ENCODE data around the gene RNASE8.
A peak's percentile ranks its signal among the peaks of the same experiment; 100 is the strongest.
"Not testable (repeated sequence)": the region's sequence is repeated elsewhere in the genome, so short reads cannot be mapped to it uniquely, and the experiment has no call there.

The RNASE8 gene

GRCh38 chr14:21057803-21058675 is at the start of gene RNASE8:
Gene RNASE8, plus strand, starts transcription at chr14:21057822. Its CDS starts 71 bp downstream, at chr14:21057893.
- DNase-seq = peak; percentile 19

- not testable (repeated sequence) for DNase-seq
Measured at GRCh38 chr14:21009721-21010120, 47.9 kb upstream of the RNASE8 start.

- no peak for DNase-seq
Measured at GRCh38 chr14:21011136-21011535, 46.5 kb upstream of the RNASE8 start.

GRCh38 chr14:21014761-21015190 is 42.8 kb upstream of the RNASE8 start:
- peak; percentile 77 for DNase-seq

- DNase-seq = no peak
Measured at GRCh38 chr14:21015312-21015711, 42.3 kb upstream of the RNASE8 start.

GRCh38 chr14:21016413-21017190 is 41.0 kb upstream of the RNASE8 start:
- no peak for DNase-seq

- no peak for DNase-seq
Measured at GRCh38 chr14:21017528-21018245, 39.9 kb upstream of the RNASE8 start.

- DNase-seq = no peak
Measured at GRCh38 chr14:21018286-21018685, 39.3 kb upstream of the RNASE8 start.

- no peak for DNase-seq
Measured at GRCh38 chr14:21018781-21019180, 38.8 kb upstream of the RNASE8 start.

GRCh38 chr14:21019366-21019765 is 38.3 kb upstream of the RNASE8 start:
- DNase-seq = peak; percentile 70

GRCh38 chr14:21020977-21021545 is 36.6 kb upstream of the RNASE8 start:
- no peak for DNase-seq

- DNase-seq = no peak
Measured at GRCh38 chr14:21022686-21023085, 34.9 kb upstream of the RNASE8 start.

- DNase-seq = no peak
Measured at GRCh38 chr14:21023174-21023573, 34.4 kb upstream of the RNASE8 start.

GRCh38 chr14:21023817-21024584 is 33.6 kb upstream of the RNASE8 start:
- no peak for DNase-seq

GRCh38 chr14:21024585-21025370 is 32.8 kb upstream of the RNASE8 start, which contains the start of gene NDRG2:
Gene NDRG2, minus strand, starts transcription at chr14:21025061. Its CDS starts 1,746 bp downstream, at chr14:21023315.
- peak; percentile 36 for DNase-seq

GRCh38 chr14:21025371-21026273 is 32.0 kb upstream of the RNASE8 start:
- DNase-seq = no peak

GRCh38 chr14:21026274-21026987 is 31.2 kb upstream of the RNASE8 start:
- no peak for DNase-seq

- DNase-seq = no peak
Measured at GRCh38 chr14:21026988-21027315, 30.7 kb upstream of the RNASE8 start.

GRCh38 chr14:21029917-21030316 is 27.7 kb upstream of the RNASE8 start, which contains the start of gene TPPP2:
Gene TPPP2, plus strand, starts transcription at chr14:21030217. Its CDS starts 365 bp downstream, at chr14:21030582.
- DNase-seq = no peak
